RKO (cell line): Measurements from ENCODE around the gene MMP11.

ENCODE experiments used
- DNase-seq: peaks from one replicate; pipeline ENCODE4 v3.0.0-alpha.2; 2016; ENCODE audit warnings: low spot score

MMP11 gene

GRCh38 chr22:23762842-23763578 is 9.6 kb upstream of the MMP11 start, which contains the start of gene C22orf15:
C22orf15 (plus strand) TSS chr22:23762990; CDS start chr22:23763307, 317 bp downstream.
- no peak for DNase-seq

- no peak for DNase-seq
Measured at GRCh38 chr22:23763579-23763945, 9.1 kb upstream of the MMP11 start.

- DNase-seq, result no peak
Measured at GRCh38 chr22:23763954-23764353, 8.7 kb upstream of the MMP11 start.

GRCh38 chr22:23764899-23765881 is 7.5 kb upstream of the MMP11 start:
- DNase-seq, result no peak

GRCh38 chr22:23767303-23767672 is 5.4 kb upstream of the MMP11 start:
- DNase-seq, result no peak

- peak; percentile 86 for DNase-seq
Measured at GRCh38 chr22:23767673-23768548, 4.7 kb upstream of the MMP11 start, which contains the start of gene CHCHD10. CHCHD10 (minus strand) TSS chr22:23767972; CDS start chr22:23767874, 98 bp downstream.

- no peak for DNase-seq
Measured at GRCh38 chr22:23769321-23769965, 3.2 kb upstream of the MMP11 start.

- no peak for DNase-seq
Measured at GRCh38 chr22:23772315-23772648, 367 bp upstream of the MMP11 start.

GRCh38 chr22:23773483-23774113 is 949 bp downstream of the MMP11 start:
- DNase-seq, result no peak

GRCh38 chr22:23774114-23774921 is 1.7 kb downstream of the MMP11 start:
- no peak for DNase-seq

- DNase-seq, result no peak
Measured at GRCh38 chr22:23774922-23775436, 2.3 kb downstream of the MMP11 start.

- DNase-seq, result no peak
Measured at GRCh38 chr22:23775779-23776375, 3.2 kb downstream of the MMP11 start.

GRCh38 chr22:23777776-23778576 is 5.3 kb downstream of the MMP11 start:
- DNase-seq, result no peak

GRCh38 chr22:23778577-23778900 is 5.9 kb downstream of the MMP11 start:
- DNase-seq, result no peak

- DNase-seq, result no peak
Measured at GRCh38 chr22:23779083-23779482, 6.4 kb downstream of the MMP11 start.

- no peak for DNase-seq
Measured at GRCh38 chr22:23779731-23780130, 7.1 kb downstream of the MMP11 start.

- DNase-seq, result no peak
Measured at GRCh38 chr22:23780146-23780748, 7.6 kb downstream of the MMP11 start.

GRCh38 chr22:23781065-23781464 is 8.4 kb downstream of the MMP11 start:
- DNase-seq, result no peak
